H1 (cell line): ENCODE results near the gene VPS51. TPM values are rescaled to one million over a fixed set of nuclear protein-coding genes. Genes with fewer than 3 reads are reported as not detected.

Experiments
- ASH2L ChIP-seq: fragments of 200-600, 300-600 bp; sonication (generic); IDR thresholded peaks from one replicate; pipeline ENCODE4 v1.7.1; 2017; ENCODE audit warnings: low read length
- BRCA1 ChIP-seq: IDR thresholded peaks from 2 replicates; pipeline ENCODE4 v1.6.1; 2012; ENCODE audit warnings: low read depth, low read length, improper control_type of control experiment
- CEBPB ChIP-seq: IDR thresholded peaks from 2 replicates; pipeline ENCODE4 v1.6.1; 2012; ENCODE audit warnings: low read depth, low read length
- CREB1 ChIP-seq: IDR thresholded peaks from 2 replicates; pipeline ENCODE4 v1.6.1; 2012; ENCODE audit warnings: inconsistent platforms
- FOSL1 ChIP-seq: IDR thresholded peaks from 2 replicates; pipeline ENCODE4 v1.6.1; 2011; ENCODE audit warnings: mild to moderate bottlenecking, low read depth, low read length, moderate library complexity; ENCODE audit not compliant: insufficient read depth
- HDAC6 ChIP-seq: IDR thresholded peaks from one replicate; pipeline ENCODE4 v1.7.1; 2012; ENCODE audit warnings: low read depth, mild to moderate bottlenecking, inconsistent platforms, low read length, moderate library complexity
- JUN ChIP-seq: IDR thresholded peaks from 2 replicates; pipeline ENCODE4 v1.6.1; 2011; ENCODE audit warnings: low read depth, mild to moderate bottlenecking, improper control_type of control experiment, low read length
- KDM1A ChIP-seq: fragments of 200-600, 300-600 bp; sonication (generic); IDR thresholded peaks from 2 replicates; pipeline ENCODE4 v1.7.1; 2016; ENCODE audit warnings: mild to moderate bottlenecking, low read length, borderline replicate concordance
- KDM5A ChIP-seq: fragments of 200-600 bp; IDR thresholded peaks from 2 replicates; pipeline ENCODE4 v1.7.1; 2012; ENCODE audit warnings: mild to moderate bottlenecking, low read length, inconsistent platforms, mixed read lengths
- NANOG ChIP-seq: IDR thresholded peaks from 2 replicates; pipeline ENCODE4 v1.6.1; 2011; ENCODE audit warnings: low read length, low read depth, mild to moderate bottlenecking, inconsistent platforms; ENCODE audit not compliant: insufficient read depth, poor library complexity, severe bottlenecking
- NRF1 ChIP-seq: IDR thresholded peaks from 2 replicates; pipeline ENCODE4 v1.6.1; 2011; ENCODE audit warnings: mild to moderate bottlenecking, low read depth, low read length, improper control_type of control experiment
- PHF8 ChIP-seq: fragments of 200-600 bp; sonication (generic); conservative IDR thresholded peaks from 2 replicates; pipeline ENCODE4 v1.7.1; 2012; ENCODE audit warnings: low read depth, mild to moderate bottlenecking, inconsistent platforms, low read length, moderate library complexity
- POLR2AphosphoS5 ChIP-seq: IDR thresholded peaks from 2 replicates; pipeline ENCODE4 v1.6.1; 2011; ENCODE audit warnings: low read depth, low read length
- POU5F1 ChIP-seq: IDR thresholded peaks from 2 replicates; pipeline ENCODE4 v1.6.1; 2011; ENCODE audit warnings: low read depth, mild to moderate bottlenecking, low read length, moderate library complexity
- RFX5 ChIP-seq: IDR thresholded peaks from 2 replicates; pipeline ENCODE4 v1.6.1; 2011; ENCODE audit warnings: low read depth, low read length, improper control_type of control experiment, borderline replicate concordance
- SIRT6 ChIP-seq: IDR thresholded peaks from one replicate; pipeline ENCODE4 v1.7.1; 2012; ENCODE audit warnings: low read length, inconsistent platforms
- SP1 ChIP-seq: IDR thresholded peaks from 2 replicates; pipeline ENCODE4 v1.6.1; 2011; ENCODE audit warnings: low read depth, low read length
- SP2 ChIP-seq: IDR thresholded peaks from 2 replicates; pipeline ENCODE4 v1.6.1; 2012; ENCODE audit warnings: mild to moderate bottlenecking, low read length, inconsistent platforms
- TBP ChIP-seq: IDR thresholded peaks from 2 replicates; pipeline ENCODE4 v1.6.1; 2011; ENCODE audit warnings: low read depth, low read length, improper control_type of control experiment
- TCF12 ChIP-seq: IDR thresholded peaks from 2 replicates; pipeline ENCODE4 v1.6.1; 2011; ENCODE audit warnings: low read depth, mild to moderate bottlenecking, low read length
- TEAD4 ChIP-seq: IDR thresholded peaks from 2 replicates; pipeline ENCODE4 v1.6.1; 2012; ENCODE audit warnings: low read depth, low read length, inconsistent platforms, mixed read lengths
- polyA plus RNA-seq, 7 experiments: library from polyadenylated mRNA; depleted of rRNA in 3 of 7; stranded (reverse) in 5 of 7; unstranded in 2 of 7; fragments of >200 nt in 5 of 7; fragments of 200-250 nt in 2 of 7; gene quantifications; 1 replicate in 5 of 7; 2 replicates in 1 of 7; 4 replicates in 1 of 7; pipeline versions ENCODE4 v1.2.1 to v1.2.3, GENCODE V29; 2011 to 2013; ENCODE audit warnings: missing spikeins in 2 of 7, mixed read lengths in 2 of 7
- total RNA-seq: library from RNA; stranded (reverse); fragmentation: NEBNext Ultra II Directional; extraction: Animal tissue kit (Norgen Biotek cat#: 25700); gene quantifications from 2 replicates; pipeline ENCODE4 v1.2.1, GENCODE V29; 2021
- TF ChIP-seq, protein P1 (sequence below): IDR thresholded peaks from 2 replicates; pipeline ENCODE4 v1.6.1; 2012; ENCODE audit warnings: inconsistent platforms
- TF ChIP-seq, protein P2 (sequence below): IDR thresholded peaks from 2 replicates; pipeline ENCODE4 v1.6.1; 2012; ENCODE audit warnings: low read length, inconsistent platforms
- TF ChIP-seq, protein P3 (sequence below): IDR thresholded peaks from 2 replicates; pipeline ENCODE4 v1.6.1; 2011; ENCODE audit warnings: low read depth, mild to moderate bottlenecking, low read length; ENCODE audit not compliant: insufficient read depth

The VPS51 gene
- total and polyA plus RNA-seq, 2 of the 8 experiments (the other 6 are each of a cell fraction or from before 2014, with no cell fraction given) = 97.4 to 142 TPM

DNA sequence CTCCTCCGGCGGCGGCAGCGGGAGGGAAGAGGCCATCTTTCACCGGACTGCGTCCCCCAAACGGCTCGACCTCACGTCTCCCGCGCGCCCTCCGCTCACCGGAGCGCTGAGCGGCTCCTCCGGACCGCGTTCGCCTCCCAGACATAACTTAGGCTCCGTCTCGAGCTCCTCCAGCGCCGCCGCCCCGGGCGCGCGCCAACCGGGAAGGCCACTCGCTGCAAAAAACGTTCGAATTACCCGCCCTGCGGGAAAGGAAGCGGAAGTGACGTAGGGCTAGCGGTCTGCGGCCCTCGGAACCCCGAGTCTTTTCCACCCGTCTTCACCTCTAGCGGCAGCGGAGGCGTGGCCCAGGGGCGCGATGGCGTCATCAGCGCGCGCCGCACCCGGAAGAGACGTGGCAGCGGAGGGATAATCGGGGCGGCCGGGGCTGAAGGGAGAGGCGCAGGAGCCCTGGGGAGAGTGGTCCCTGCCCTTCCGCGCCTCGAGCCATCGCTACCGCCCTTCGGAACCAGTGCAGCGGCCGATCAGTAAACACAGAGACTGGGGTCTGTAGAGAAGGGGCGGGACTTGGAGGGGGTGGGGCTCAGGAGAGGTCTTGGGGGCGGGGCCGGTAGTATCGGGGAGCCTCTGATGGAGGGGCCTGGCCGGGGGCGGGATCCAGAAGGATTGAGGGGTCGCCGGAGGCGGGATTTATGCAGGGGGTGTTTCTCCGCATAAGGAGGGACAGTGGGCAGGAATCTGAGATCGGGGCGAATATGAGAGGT lies 12.0 kb upstream of the VPS51 start, which contains the start of the genes CDCA5 and ZFPL1 (continued):
- no peak for TF ChIP-seq HDAC6
- TF ChIP-seq SP2 = no peak
- no peak for TF ChIP-seq FOSL1
- TF ChIP-seq BRCA1 = peak; percentile 36; the same call in 1 of the 2 replicates
- TF ChIP-seq KDM5A = no peak; the same call in none of the 2 replicates
- no peak for TF ChIP-seq NANOG
- no peak for TF ChIP-seq TEAD4
- TF ChIP-seq JUN = no peak
- TF ChIP-seq KDM1A = no peak
- peak; percentile 78 for TF ChIP-seq SP1
- no peak for TF ChIP-seq RFX5
- TF ChIP-seq, protein P1, sequence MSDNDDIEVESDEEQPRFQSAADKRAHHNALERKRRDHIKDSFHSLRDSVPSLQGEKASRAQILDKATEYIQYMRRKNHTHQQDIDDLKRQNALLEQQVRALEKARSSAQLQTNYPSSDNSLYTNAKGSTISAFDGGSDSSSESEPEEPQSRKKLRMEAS = peak; percentile 79
- TF ChIP-seq TCF12 = no peak
- TF ChIP-seq CREB1 = peak; percentile 100
- peak; percentile 67 for TF ChIP-seq POLR2AphosphoS5
- TF ChIP-seq PHF8 = peak; percentile 93
- no peak for TF ChIP-seq POU5F1
- no peak for TF ChIP-seq CEBPB
- peak; percentile 57; the same call in 1 of the 2 replicates for TF ChIP-seq TBP
- TF ChIP-seq, protein P2, sequence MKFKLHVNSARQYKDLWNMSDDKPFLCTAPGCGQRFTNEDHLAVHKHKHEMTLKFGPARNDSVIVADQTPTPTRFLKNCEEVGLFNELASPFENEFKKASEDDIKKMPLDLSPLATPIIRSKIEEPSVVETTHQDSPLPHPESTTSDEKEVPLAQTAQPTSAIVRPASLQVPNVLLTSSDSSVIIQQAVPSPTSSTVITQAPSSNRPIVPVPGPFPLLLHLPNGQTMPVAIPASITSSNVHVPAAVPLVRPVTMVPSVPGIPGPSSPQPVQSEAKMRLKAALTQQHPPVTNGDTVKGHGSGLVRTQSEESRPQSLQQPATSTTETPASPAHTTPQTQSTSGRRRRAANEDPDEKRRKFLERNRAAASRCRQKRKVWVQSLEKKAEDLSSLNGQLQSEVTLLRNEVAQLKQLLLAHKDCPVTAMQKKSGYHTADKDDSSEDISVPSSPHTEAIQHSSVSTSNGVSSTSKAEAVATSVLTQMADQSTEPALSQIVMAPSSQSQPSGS = no peak
- no peak for TF ChIP-seq SIRT6
- TF ChIP-seq, protein P3, sequence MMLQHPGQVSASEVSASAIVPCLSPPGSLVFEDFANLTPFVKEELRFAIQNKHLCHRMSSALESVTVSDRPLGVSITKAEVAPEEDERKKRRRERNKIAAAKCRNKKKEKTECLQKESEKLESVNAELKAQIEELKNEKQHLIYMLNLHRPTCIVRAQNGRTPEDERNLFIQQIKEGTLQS = peak; percentile 91
- TF ChIP-seq ASH2L = peak; percentile 96
- TF ChIP-seq NRF1 = no peak
